ENCODE results near the gene SULT4A1. TPM values are rescaled to one million over a fixed set of nuclear protein-coding genes. Genes with fewer than 3 reads are reported as not detected.

Gene SULT4A1
- total RNA-seq, 1 experiment from 2014 or later: 12.6 TPM

- no peak for TF ChIP-seq ZNF425 (CRISPR knock-in tag; conservative IDR thresholded peaks at IDR 0.05)
- no peak for TF ChIP-seq NR1H2 (CRISPR knock-in tag; IDR thresholded peaks at IDR 0.05)
- TF ChIP-seq NFE2L1 (CRISPR knock-in tag; IDR thresholded peaks at IDR 0.05): 0 out of 2 replicates have a peak, but pooled peaks have one; percentile 63
- 0 out of 2 replicates have a peak, but pooled peaks have one; percentile 15 for TF ChIP-seq NR3C1 (CRISPR knock-in tag; conservative IDR thresholded peaks at IDR 0.05; ENCODE audit: low read depth)
- TF ChIP-seq MXD4 (CRISPR knock-in tag; IDR thresholded peaks at IDR 0.05; ENCODE audit: borderline replicate concordance): no peak
- peak; percentile 80 for TF ChIP-seq E2F5 (CRISPR knock-in tag; IDR thresholded peaks at IDR 0.05)
- peak; percentile 2; the same call in 1 of the 2 replicates for TF ChIP-seq USF1 (CRISPR knock-in tag; IDR thresholded peaks at IDR 0.05)
- TF ChIP-seq FOXK1 (CRISPR knock-in tag; IDR thresholded peaks at IDR 0.05): peak; percentile 37; the same call in 1 of the 2 replicates
- 0 out of 2 replicates have a peak, but pooled peaks have one; percentile 49 for TF ChIP-seq ZNF219 (CRISPR knock-in tag; IDR thresholded peaks at IDR 0.05; ENCODE audit: borderline replicate concordance)
- TF ChIP-seq ARID4B (CRISPR knock-in tag; IDR thresholded peaks at IDR 0.05; ENCODE audit: borderline replicate concordance): peak; percentile 63; the same call in 1 of the 2 replicates
- peak; percentile 59 for TF ChIP-seq SP1 (CRISPR knock-in tag; conservative IDR thresholded peaks at IDR 0.05)
- TF ChIP-seq ATF6 (CRISPR knock-in tag; IDR thresholded peaks at IDR 0.05): no peak
- TF ChIP-seq IRF1 (CRISPR knock-in tag; IDR thresholded peaks at IDR 0.05): 0 out of 2 replicates have a peak, but pooled peaks have one; percentile 61
- no peak for TF ChIP-seq OVOL2 (CRISPR knock-in tag; IDR thresholded peaks at IDR 0.05; ENCODE audit: borderline replicate concordance)
- 0 out of 2 replicates have a peak, but pooled peaks have one; percentile 6 for TF ChIP-seq NR2C2 (CRISPR knock-in tag; IDR thresholded peaks at IDR 0.05)
- peak; percentile 88; the same call in 1 of the 2 replicates for TF ChIP-seq ZBTB43 (CRISPR knock-in tag; IDR thresholded peaks at IDR 0.05)
- TF ChIP-seq JAZF1 (CRISPR knock-in tag; IDR thresholded peaks at IDR 0.05): no peak
- TF ChIP-seq FOXP1 (CRISPR knock-in tag; IDR thresholded peaks at IDR 0.05; ENCODE audit: borderline replicate concordance): peak; percentile 94
- TF ChIP-seq MAX (CRISPR knock-in tag; IDR thresholded peaks at IDR 0.05): peak; percentile 91
- no peak for TF ChIP-seq ZNF532 (CRISPR knock-in tag; IDR thresholded peaks at IDR 0.05; ENCODE audit: borderline replicate concordance)
Observed at GRCh38 chr22:43812149-43812842, 50.0 kb downstream of the SULT4A1 start, which contains the start of gene EFCAB6 (continued).

Data from WTC11 (cell line).